GM18861 (cell line): ENCODE measurements around the gene PIM3.
"Not testable (repeated sequence)": the region's sequence is repeated elsewhere in the genome, so short reads cannot be mapped to it uniquely, and the experiment has no call there.

Experiments
- ATAC-seq: cut with Tn5 transposase; IDR thresholded peaks from one replicate; pipeline ENCODE4 v1.9.1; 2021; ENCODE audit not compliant: unreplicated experiment

The PIM3 gene

DNA sequence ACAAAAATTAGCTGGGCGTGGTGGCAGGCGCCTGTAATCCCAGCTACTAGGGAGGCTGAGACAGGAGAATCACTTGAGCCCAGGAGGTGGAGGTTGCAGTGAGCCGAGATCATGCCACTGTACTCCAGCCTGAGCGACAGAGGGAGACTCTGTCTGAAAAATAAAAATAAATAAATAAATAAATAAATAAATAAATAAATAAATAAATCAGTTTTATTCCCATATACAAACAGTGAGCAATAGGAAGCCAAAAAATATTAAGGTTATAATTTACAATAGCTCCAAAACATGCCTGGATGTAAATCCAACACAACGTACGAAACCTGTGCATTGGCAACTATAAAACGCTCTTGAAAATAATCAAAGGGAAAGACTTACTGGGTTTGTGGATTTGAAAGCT lies 21.2 kb downstream of the PIM3 start:
- ATAC-seq = not testable (repeated sequence)

DNA sequence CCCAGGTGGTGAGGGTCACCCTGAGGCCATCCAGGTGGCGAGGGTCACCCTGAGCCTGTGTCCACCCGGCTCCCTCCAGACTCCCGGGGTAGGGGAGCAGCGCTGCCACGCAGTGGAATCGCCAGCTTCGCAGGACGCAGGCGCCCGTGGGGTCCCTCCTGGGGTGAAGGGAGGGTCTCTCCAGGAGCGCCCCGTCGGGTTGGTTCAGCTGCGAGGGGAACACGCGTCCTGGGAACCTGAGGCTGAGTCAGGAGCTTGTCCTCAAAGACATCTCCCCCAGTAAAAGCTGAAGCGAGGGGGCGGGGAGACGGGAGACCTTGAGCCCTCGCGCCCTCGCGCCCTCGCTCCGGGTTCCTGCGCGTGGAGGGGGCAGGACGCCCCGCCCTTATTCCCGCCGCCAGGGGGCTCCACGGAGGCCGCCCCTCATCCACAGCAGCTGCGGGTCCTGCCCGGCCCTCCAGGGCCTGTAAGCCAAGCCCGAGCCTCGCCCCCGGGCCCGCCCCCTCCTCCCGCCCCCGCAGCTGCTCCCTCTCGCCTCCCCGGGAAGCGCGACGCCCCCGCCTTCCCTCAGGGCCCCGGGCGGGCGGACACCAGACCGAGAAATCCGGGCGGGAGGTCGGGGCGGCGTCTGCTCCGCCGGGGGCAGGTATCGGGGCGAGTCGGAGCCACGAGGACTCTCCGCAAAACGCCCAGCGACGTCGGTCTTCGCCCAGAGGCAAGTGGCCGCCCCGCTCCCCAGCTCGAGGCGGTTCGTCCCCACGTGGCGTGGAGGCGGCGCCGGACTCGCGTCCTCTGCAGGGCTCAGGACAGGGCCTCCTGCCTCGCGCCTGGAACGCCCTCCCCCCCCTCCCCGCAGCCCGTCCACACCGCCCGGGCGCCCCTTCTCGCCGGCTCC lies 22.8 kb downstream of the PIM3 start:
- ATAC-seq = no peak

DNA sequence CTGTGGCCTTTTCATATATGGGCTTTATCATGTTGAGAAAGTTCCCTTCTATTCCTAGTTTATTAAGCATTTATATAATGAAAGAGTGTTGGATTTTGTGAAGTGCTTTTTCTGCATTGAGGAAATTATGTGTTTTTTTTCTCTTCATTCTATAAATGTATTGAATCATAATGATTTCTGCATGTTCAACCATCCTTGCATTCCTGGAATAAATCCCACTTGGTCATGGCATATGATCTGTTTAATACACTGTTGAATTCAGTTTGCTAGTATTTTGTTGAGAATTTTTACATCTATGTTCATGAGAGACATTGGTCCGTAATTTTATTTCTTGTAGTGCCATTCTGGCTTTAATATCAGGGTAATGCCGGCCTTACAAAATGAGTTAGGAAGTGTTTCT lies 25.8 kb downstream of the PIM3 start:
- no peak for ATAC-seq

DNA sequence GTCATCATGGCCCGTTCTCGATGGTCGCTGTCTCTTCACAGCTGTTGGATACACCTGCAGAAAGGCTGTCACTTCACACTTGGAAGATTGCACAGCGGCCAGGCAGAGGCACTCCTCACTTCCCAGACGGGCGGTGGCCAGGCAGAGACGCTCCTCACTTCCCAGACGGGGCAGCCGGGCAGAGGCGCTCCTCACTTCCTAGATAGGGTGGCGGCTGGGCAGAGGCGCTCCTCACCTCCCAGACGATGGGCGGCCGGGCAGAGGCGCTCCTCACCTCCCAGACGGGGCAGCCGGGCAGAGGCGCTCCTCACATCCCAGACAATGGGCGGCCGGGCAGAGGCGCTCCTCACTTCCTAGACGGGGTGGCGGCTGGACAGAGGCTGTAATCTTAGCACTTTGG lies 29.3 kb downstream of the PIM3 start:
- not testable (repeated sequence) for ATAC-seq

DNA sequence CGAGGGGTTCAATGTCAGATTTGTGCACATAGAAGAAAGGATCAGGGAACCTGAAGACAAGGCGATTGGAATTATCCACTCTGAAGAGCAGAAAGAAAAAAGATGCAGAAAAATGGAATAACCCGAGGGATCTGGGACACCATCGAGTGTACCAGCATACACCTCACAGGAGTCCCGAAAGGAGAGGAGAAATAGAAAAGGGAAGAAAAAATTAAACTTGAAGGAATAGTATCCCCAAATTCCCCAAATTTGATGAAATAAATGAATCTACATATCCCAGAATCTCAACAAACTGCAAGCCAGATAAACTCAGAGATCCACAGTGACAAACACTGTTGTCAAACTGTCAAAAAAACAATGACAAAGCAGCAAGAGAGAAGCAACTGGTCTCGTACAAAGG lies 30.6 kb downstream of the PIM3 start:
- ATAC-seq = no peak

DNA sequence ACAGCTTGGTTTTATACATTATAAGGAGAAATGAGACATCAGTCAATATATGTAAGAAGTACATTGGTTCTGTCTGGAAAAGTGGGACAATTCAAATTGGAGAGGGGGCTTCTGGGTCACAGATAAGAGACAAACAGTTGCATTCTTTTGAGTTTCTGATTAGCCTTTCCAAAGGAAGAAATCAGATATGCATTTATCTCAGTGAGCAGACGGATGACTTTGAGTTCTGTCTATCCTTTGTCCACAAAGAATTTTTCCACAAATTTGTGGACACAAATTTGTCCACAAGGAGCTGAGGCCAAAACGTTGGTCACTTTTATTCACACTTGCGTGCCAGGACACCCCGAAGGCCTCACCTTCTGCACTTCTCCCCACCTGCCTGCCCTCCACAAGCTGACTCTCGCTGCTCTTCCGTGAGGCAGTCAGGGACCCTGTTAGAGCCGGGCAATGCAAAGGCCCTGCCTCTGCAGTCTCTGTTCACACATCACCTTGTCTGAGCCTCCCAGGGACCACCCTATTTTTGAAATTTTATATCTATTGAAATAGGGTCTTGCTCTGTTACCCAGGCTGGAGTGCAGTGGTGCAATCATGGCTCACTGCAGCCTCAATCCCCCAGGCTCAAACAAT lies 31.4 kb downstream of the PIM3 start:
- no peak for ATAC-seq

DNA sequence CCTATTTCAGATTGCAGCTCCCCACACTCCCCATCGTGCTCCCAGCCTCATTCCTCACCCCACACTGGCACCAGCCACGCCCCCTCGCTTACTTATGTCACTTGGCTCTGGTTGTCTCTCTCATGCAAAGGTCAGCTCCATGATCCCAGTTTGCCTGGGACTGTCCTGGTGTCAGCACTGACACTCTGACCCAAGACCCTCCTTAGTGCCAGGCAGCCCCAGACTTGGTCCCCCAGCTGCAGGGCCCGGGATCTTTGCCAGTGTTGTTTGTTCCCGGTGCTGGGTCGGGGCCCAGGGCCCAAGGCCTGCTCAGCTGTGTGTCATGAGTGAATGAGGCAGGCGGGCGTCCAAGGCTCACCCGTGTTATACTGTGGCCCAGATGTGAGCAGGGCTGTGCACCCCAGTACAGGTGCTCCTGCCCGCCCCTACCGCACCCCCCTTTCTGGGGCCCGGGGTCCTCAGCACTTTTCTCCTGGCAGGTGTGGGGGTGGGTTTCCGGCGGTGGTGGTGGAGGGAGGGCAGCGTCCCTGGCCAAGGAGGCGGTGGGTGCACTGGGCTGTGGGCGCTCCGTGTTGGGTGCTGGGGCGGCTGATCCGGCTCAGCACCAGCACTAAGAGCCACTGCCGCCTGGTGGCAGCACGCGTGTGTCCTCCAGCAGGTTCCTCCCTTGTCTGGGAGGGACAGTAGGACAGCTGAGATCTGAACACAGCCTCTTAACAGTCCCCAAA lies 32.5 kb downstream of the PIM3 start:
- ATAC-seq = no peak

DNA sequence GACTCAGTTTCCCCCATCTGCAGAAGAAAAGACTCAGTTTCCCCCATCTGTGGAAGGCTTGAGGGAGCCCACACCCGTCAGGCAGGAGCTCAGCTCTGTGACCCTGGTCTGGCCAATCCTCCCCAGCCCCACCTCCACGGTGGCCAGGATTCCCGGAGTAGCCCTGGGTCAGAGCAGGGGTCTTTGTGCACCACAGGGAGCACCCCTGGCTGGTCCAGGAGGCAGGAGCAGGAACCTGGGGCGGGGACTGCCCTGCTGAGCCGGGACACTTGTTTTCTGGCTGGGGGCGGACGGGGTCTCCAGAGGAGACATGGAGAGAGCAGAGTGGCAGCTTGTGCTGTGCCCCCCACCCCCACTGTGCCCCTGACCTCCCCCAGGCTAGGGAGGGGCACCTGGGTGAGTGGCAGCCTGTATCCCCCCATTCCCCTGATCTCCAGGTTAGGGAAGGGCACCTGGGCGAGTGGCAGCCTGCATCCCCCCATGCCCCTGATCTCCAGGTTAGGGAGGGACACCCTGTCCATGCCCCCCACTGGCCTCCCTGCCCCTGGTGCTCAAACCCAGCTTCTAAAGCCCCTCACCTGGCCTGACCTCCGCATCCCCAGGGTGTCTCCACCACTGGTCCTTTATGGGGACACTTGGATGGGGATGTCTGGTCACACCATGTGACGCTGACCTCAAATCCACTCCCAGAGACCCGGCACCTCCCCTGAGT lies 33.2 kb downstream of the PIM3 start:
- no peak for ATAC-seq

DNA sequence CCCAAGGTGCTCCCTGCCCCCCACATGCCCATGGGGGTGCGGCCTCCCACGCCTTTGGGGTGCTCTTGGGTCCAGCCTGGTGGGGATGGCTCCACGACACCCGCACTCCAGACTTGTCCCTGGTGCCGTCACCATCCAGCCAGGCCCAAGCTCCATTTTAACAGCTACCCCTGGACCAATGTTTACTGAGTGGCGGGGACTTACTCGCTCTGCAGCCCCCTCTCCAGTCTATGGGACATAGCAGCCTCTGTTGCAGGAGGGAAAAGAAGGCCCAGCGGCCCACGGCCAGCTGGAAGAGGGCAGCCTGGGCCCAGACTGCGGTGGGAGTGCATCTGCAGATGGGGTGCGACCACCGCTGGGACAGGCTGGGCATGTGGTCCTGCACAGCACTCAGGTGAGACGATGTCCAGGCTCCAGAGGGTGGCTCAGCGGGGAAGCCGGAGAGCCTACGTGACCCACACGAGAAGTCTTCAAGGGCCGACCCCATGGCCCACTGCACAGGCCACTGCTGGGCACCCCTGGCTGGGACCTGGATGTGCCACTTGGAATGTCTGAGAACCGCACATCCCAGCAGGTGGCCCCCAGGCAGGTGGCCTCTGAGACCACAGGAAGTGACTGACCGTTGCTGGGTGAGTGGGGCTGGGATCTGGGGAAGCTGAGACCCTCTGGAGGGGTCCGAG lies 33.9 kb downstream of the PIM3 start:
- no peak for ATAC-seq

DNA sequence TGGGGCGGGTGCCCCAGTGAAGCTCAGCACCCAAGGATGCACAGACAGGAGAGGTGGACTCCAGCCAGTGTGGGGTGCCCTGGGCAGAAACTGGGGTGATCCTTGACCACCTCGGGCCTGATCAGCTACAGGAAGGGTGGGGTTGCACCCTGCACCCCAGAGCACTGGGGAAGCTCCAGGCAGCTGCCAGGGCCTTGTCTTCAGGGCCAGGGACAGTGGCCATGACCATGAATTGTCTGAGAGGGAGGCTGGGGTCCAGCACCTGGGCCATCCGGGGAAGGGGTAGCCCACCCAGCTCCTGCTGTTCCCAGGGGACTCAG lies 34.4 kb downstream of the PIM3 start:
- no peak for ATAC-seq

DNA sequence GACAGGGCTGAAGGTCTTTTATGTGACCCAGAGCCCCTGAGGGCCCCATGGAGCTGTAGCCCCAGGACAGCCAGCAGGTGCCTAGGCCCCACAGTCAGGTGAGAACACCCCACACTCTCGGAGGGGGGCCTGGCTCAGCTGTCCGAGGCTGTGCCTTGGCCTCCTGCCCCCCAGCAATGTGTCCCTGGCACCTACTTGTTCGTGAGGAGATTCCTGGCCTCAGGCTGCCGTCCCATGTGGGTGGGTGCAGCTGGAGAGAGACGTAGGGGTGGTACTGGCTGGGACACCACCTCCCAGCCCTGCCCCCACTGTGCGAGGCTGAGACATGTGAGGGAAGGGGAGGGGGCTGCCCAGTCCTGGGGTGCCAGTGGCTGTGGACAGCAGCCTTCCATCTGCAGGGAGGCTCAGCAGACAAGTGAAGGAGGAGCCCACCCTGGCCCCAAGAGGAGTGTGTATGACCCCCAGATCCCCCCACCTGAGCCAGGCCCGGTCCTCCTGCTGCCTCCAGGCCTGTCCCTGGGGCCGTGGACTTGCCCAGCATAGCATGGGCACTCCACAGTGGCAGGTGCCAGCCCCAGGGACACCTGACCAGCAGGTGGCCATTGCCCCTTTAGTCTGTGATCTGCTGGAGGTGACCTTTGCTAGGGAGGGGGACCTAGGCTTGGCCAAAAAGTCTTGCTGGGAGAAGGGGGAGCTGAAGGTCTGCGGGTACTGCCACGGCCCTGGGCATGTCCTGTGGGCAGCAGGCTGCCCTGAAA lies 35.0 kb downstream of the PIM3 start:
- no peak for ATAC-seq

DNA sequence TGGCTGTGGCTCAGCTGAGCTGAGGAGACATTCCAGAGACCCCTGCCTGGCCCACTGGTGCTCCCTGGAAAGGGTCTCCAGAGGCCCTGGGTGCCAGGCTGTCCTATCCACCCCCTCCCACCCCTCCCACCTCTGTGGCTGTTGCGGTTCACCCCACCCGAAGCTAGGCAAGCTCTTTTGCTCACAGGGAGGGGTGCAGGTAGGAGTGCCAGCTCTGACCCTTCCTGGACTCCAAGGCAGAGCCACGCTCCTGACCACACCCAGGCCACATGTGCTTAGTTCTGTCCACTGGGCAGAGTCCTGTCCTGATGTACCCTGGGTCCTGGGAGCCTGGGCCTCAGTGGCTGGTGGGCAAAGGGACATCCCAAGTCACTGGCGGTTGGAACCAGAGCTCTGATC lies 35.5 kb downstream of the PIM3 start:
- ATAC-seq = no peak

DNA sequence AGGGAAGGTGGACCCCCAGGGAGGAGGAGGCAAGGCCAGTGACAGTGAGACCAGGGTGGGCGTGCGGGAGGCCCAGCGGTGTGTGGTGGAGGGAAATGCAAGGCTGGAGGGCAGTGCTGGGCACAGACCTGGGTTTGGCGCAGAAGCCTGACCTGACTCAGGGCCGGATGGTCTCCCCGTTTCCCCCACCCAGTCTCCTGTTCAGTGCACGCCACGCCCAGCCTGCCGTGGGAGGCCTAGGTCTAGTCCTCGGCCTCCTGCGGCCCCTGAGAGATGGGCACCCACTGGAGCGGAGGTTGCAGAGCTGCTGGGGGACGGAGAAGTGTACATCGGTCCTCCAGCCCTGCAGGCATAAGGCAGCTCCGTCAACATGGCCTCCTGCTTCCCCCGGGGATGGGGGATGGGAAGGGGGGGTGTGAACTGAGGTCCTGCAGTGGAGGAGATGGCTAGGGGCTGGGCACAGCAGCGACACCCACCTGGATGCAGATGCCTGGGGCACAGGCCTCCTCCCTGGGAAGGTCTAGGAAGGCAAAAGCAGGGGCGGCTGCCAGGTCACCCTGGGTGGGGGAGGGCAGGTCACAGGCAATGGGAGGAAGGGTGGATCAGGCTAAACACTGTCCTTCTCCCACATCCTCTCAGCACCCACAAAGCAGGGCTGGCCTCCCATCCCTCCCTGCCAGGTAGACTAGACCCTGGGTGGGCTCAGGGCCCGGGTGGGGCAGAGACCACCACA lies 36.1 kb downstream of the PIM3 start:
- no peak for ATAC-seq

DNA sequence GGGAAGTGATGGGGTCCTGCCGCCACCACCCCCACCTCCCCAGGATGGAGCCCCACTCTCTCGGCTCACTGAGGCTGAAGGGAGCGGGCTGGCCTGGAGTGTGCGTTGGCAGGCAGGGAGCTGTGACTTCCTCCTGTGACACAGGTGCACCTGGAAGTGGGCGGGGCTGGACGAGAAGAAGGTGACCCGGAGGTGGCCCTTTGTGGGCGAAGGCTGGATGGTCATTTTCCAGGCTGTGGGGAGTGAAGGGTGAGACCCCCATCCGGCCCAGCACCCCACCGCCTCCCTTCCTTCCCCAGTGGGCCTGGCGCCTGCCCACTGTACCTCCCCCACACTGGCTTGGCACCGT lies 36.7 kb downstream of the PIM3 start:
- no peak for ATAC-seq

DNA sequence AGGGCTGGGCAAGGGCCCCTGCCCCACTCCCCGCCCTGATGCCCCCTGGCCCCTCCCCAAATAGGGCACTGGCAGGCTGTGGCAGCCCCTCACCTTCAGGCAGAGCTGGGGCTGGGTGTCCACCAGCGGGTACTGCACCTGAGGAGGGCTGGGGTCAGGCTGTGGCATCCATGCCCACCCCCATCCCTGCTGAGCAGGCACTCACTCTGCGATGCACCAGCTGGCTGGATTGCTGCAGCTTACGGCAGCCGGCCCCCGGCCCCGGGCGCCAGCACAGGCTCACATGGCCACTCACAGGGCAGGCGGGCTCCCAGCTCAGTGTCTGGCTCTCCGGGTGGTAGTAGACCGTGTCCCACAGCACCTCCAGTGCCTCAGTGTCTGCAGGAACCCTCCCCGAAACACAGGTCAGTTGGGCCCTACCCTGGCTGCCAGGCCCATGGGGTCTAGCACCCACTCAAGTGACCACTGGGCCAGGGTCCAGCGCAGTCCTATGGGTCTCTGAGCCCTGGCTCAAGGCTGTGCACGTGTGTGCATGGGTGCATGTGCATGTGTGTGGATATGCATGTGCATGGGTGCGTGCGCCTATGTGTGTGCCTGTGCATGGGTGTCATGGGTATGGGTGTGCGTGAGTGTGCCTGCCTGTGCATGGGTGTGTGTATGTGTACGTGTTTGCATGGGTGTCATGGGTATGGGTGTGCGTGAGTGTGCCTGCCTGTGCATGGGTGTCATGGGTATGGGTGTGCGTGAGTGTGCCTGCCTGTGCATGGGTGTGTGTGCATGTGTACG lies 37.6 kb downstream of the PIM3 start:
- no peak for ATAC-seq

DNA sequence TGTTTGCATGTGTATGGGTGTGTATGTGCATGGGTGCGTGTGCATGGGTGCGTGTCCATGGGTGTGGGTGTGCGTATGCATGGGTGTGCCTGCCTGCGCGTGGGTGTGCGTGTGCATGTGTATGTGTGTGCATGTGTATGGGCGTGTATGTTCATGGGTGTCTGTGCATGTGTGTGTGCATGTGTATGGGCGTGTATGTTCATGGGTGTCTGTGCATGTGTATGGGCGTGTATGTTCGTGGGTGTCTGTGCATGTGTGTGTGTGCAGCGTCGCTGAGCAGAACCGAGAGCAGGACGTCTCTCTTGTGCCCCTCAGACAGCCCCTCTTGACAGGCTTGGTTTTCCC lies 38.1 kb downstream of the PIM3 start:
- no peak for ATAC-seq

DNA sequence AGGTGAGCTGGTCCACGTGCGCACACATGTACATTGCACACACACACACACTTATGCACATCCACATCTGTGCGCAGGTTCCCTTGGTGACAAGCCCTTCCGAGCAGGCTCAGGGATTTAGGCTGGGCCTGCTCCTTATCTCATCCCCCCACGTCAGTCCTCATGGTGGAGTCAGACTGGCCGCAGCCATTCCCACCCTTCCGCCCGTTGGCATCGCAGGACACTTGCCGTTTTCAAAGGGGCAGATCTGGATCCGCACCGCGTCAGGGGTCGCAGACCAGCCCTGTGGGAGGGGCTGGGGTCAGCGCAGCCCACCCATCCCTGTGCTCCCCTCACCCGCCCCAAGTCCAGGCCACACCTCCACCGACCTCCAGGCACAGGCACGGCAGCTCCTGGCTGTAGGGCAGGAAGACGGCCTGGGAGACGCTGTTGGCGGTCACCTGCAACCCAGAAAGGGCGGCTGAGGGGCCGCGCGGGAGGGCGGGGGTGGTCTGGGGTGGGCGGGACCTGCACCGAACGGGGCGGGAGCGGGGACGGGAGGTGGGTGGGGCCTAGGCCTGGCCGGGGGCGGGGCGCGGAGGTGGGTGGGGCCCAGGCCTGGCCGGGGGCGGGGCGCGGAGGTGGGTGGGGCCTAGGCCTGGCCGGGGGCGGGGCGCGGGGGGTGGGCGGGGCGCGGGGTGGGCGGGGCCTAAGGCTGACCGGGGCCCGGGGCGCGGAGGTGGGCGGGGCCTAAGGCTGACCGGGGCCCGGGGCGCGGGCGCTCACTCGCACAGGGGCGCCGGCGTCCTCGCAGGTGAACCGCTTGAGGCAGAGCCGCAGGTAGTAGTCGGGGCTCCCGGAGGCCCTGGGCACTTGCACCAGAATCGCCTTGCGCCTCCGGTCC lies 38.7 kb downstream of the PIM3 start:
- no peak for ATAC-seq
